ENCODE measurements around the gene RPL28. TPM values are rescaled to one million over a fixed set of nuclear protein-coding genes. Genes with fewer than 3 reads are reported as not detected.

Gene RPL28
- total and polyA plus RNA-seq, 2 of the 13 experiments (the other 11 are each of a cell fraction or from before 2014, with no cell fraction given), result 105 to 420 TPM

- Histone ChIP-seq H3K27ac (ENCODE audit: extremely low read length, insufficient read depth, low read length) (no peak overlapping the region), H3K79me2 (ENCODE audit: insufficient read depth, low read length) (no peaks in the 10 kb centered on the region), H4K20me1 (ENCODE audit: insufficient read depth, low read length) (no peaks in the 10 kb centered on the region), H3K9ac (ENCODE audit: insufficient read depth, low read depth, low read length) (no peak overlapping the region), H3K9me3 (ENCODE audit: low read length) (no peaks in the 10 kb centered on the region), H3K36me3 (replicated peaks in 1 of 2; ENCODE audit: control insufficient read depth in 1 of 2, insufficient read depth in 2 of 2, low read length in 2 of 2) (no peaks in the 10 kb centered on the region), H3K4me3 (replicated peaks in 1 of 3; ENCODE audit: insufficient read depth in 1 of 3, low read depth in 2 of 3, low read length in 3 of 3) (peak overlapping the region in 2 of 3 experiments; percentile 54 to 66; a peak in 3 of 6 replicates), H3K4me1 (ENCODE audit: insufficient read depth, low read length) (peaks cover 47% of the 10 kb centered on the region), H3K27me3 (ENCODE audit: control insufficient read depth in 1 of 2, insufficient read depth in 2 of 2, low read length in 2 of 2) (peaks cover 7 to 35% of the 10 kb centered on the region in 2 experiments; a peak in 4 of 5 replicates), H3K4me2 (ENCODE audit: low read depth, low read length) (peak overlapping the region; percentile 67), H2AFZ (ENCODE audit: low read length) (no peak overlapping the region)
- BruUV-seq (replicated peaks), result no TSS peak
- in situ Hi-C loops (cut with HindIII; ENCODE audit: extremely low pct_ligation_motif_present, low pct_unique_long_range_greater_than_20kb) (no loop called here), intact Hi-C loops (cut with micrococcal nuclease; ENCODE audit: unreplicated experiment) (no loop called here)
- ATAC-seq (peak; percentile 23), FAIRE-seq (no peak), DNase-seq (ENCODE audit: low spot score) (no peak)
- ChIA-PET CTCF (ENCODE audit: low intra/inter-chr PET ratio, low total read pairs) (no interaction called here), POLR2A (interaction anchor here (0.9 to 2.2 kb wide), 3 partner anchors 31 to 111 kb away, joined by 3 to 9 read pairs (median 3); partner anchors contain the start of genes PPP6R1 and UBE2S)
- TF ChIP-seq NFYB (CRISPR knock-in tag; IDR thresholded peaks at IDR 0.05) (0 out of 2 replicates have a peak, but pooled peaks have one; percentile 19), NFYC (CRISPR knock-in tag; IDR thresholded peaks at IDR 0.05) (peak; percentile 31; the same call in 1 of the 2 replicates), MTF2 (CRISPR knock-in tag; IDR thresholded peaks at IDR 0.05; ENCODE audit: borderline replicate concordance) (peak; percentile 20; the same call in 1 of the 2 replicates), EZH2 (conservative IDR thresholded peaks at IDR 0.05; ENCODE audit: low read depth, low read length) (peak; percentile 66)
- TF ChIP-seq, protein P1, sequence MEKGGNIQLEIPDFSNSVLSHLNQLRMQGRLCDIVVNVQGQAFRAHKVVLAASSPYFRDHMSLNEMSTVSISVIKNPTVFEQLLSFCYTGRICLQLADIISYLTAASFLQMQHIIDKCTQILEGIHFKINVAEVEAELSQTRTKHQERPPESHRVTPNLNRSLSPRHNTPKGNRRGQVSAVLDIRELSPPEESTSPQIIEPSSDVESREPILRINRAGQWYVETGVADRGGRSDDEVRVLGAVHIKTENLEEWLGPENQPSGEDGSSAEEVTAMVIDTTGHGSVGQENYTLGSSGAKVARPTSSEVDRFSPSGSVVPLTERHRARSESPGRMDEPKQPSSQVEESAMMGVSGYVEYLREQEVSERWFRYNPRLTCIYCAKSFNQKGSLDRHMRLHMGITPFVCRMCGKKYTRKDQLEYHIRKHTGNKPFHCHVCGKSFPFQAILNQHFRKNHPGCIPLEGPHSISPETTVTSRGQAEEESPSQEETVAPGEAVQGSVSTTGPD (CRISPR knock-in tag; IDR thresholded peaks at IDR 0.05), result no peak
- WGBS (ENCODE audit: low lambda C conversion rate), result 1% methylated on average over 34 of the region's 59 CpGs
Observed at GRCh38 chr19:55369653-55370304, 16.0 kb upstream of the RPL28 start.

All from HepG2 (cell line).